Posterior vena cava (tissue), 2 donors: ENCODE results near the gene FITM2. TPM values are rescaled to one million over a fixed set of nuclear protein-coding genes. Genes with fewer than 3 reads are reported as not detected.
"Not testable (repeated sequence)": the region's sequence is repeated elsewhere in the genome, so short reads cannot be mapped to it uniquely, and the experiment has no call there.

Source experiments
- DNase-seq: peaks from one replicate; pipeline ENCODE4 v3.0.0-alpha.2; 2020; ENCODE audit warnings: low spot score
- intact Hi-C, 2 donors: fragments of 100-400 bp; cut with DNase I; formaldehyde crosslinking; loops; one replicate each; pipeline versions ENCODE4 v1.14.1 to v1.14.2; 2022 to 2023
- long read RNA-seq, 2 donors: library from polyadenylated mRNA; unstranded; transcript quantifications; one replicate each; pipeline ENCODE4 v2.0.0, GENCODE V29; 2020 to 2021
- total RNA-seq, 2 donors: library from RNA; stranded (reverse); fragmentation: NEBNext Ultra II Directional; extraction: Animal tissue kit (Norgen Biotek cat#: 25700); gene quantifications; one replicate each; pipeline ENCODE4 v1.2.1, GENCODE V29; 2021
- donor health status: DM: yes; HTN: yes; CAD: no.
- donor health status: DM: yes; HTN: yes; CAD: no.

FITM2 gene
- 10 to 100 TPM in 1 of 2 donors, 1 to 10 TPM in 1; 8.0 to 10.6 TPM for total RNA-seq
- long read RNA-seq, donor 1, partial matches to known transcripts, result 0 of 1 reads
- long read RNA-seq, donor 1, other reads (novel, unspliced or antisense), result 1 of 1 reads
- long read RNA-seq, donor 2, full-length matches to known transcripts, result 6 of 11 reads
- long read RNA-seq, donor 2, partial matches to known transcripts, result 0 of 11 reads
- long read RNA-seq, donor 2, other reads (novel, unspliced or antisense), result 5 of 11 reads

GRCh38 chr20:44310664-44311639 is at the start of gene FITM2:
Gene FITM2 (minus strand): TSS chr20:44311202. CDS start chr20:44311148, 54 bp downstream.
- DNase-seq, result peak; percentile 100

GRCh38 chr20:44360221-44360620 is 49.2 kb upstream of the FITM2 start:
- no peak for DNase-seq
- intact Hi-C loops, result no loop called here

More at GRCh38 chr20:44310664-44311639, at the start of gene FITM2:
- intact Hi-C loops, result loop anchor here (1.0 to 10.0 kb wide), 2 partner anchors 96 kb away; partner anchors contain the start of gene OSER1 (in 1 of the 2)

- intact Hi-C loops, result loop anchor here in 1 of 2 donors (2.0 kb wide), 1 partner anchor 76 kb away; no protein-coding TSS in a partner anchor
- no peak for DNase-seq
These were observed 47.8 kb upstream of the FITM2 start for GRCh38 chr20:44358776-44359175.

GRCh38 chr20:44357555-44358125 is 46.6 kb upstream of the FITM2 start:
- intact Hi-C loops, result loop anchor here in 1 of 2 donors (2.0 kb wide), 1 partner anchor 75 kb away; no protein-coding TSS in a partner anchor
- no peak for DNase-seq

GRCh38 chr20:44357020-44357419 is 46.0 kb upstream of the FITM2 start:
- intact Hi-C loops, result no loop called here
- DNase-seq, result no peak

- DNase-seq, result no peak
- intact Hi-C loops, result no loop called here
These were observed 45.3 kb upstream of the FITM2 start for GRCh38 chr20:44356353-44356723.

GRCh38 chr20:44355498-44356352 is 44.7 kb upstream of the FITM2 start, which contains the start of gene HNF4A:
Gene HNF4A (plus strand): TSS chr20:44355699. CDS start chr20:44355805, 106 bp downstream.
- intact Hi-C loops, result no loop called here
- no peak for DNase-seq

GRCh38 chr20:44354979-44355497 is 44.0 kb upstream of the FITM2 start:
- intact Hi-C loops, result no loop called here
- no peak for DNase-seq

GRCh38 chr20:44350567-44350966 is 39.6 kb upstream of the FITM2 start:
- intact Hi-C loops, result no loop called here
- DNase-seq, result peak; percentile 36

- DNase-seq, result peak; percentile 48
- intact Hi-C loops, result no loop called here
These were observed 38.3 kb upstream of the FITM2 start for GRCh38 chr20:44349349-44349748.

- intact Hi-C loops, result no loop called here
- peak; percentile 13 for DNase-seq
These were observed 37.2 kb upstream of the FITM2 start for GRCh38 chr20:44348168-44348659.

- peak; percentile 52 for DNase-seq
- intact Hi-C loops, result not testable (repeated sequence)
These were observed 34.9 kb upstream of the FITM2 start for GRCh38 chr20:44345941-44346340.

- peak; percentile 23 for DNase-seq
- intact Hi-C loops, result no loop called here
These were observed 34.1 kb upstream of the FITM2 start for GRCh38 chr20:44345147-44345546.

GRCh38 chr20:44344723-44345122 is 33.7 kb upstream of the FITM2 start:
- DNase-seq, result no peak
- intact Hi-C loops, result no loop called here

GRCh38 chr20:44343162-44343675 is 32.2 kb upstream of the FITM2 start:
- intact Hi-C loops, result no loop called here
- DNase-seq, result no peak

- DNase-seq, result no peak
- intact Hi-C loops, result no loop called here
These were observed 31.2 kb upstream of the FITM2 start for GRCh38 chr20:44342248-44342647.

GRCh38 chr20:44336725-44337380 is 25.9 kb upstream of the FITM2 start, which contains the start of gene R3HDML:
Gene R3HDML (plus strand): TSS chr20:44337043. CDS start chr20:44337158, 115 bp downstream.
- intact Hi-C loops, result no loop called here
- no peak for DNase-seq

GRCh38 chr20:44336086-44336485 is 25.1 kb upstream of the FITM2 start:
- intact Hi-C loops, result no loop called here
- DNase-seq, result no peak
